Measurements from ENCODE around the gene MRPL19.

The MRPL19 gene

DNA sequence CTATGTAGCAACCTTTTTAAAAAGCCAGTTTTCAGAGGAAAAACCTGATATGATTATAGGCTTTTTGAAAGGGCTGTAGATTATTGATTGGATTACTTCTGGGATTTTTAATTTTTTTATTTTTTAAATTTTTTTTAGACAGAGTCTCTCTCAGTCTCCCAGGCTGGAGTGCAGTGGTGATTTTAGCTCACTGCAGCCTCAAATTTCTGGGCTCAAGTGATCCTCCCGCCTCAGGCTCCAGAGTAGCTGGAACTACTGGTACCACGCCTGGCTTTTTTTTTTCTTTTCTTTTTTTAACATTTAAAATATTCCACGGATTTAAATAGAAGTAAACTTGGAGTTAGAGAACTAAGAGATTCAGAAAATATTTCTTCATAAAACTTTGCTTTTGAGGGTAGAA, 1.2 kb downstream of the MRPL19 start:
- Histone ChIP-seq H3K9me3 (ENCODE audit: insufficient read depth, low read depth, low read length) (peaks cover 3% of the 10 kb centered on the region), H2AFZ (ENCODE audit: insufficient read depth, low read length, poor library complexity) (no peak overlapping the region), H3K9ac (ENCODE audit: low read length) (no peak overlapping the region), H2BK5ac (ENCODE audit: low read depth, low read length, poor library complexity) (no peak overlapping the region), H3K18ac (ENCODE audit: low read length) (no peak overlapping the region), H3K4me2 (ENCODE audit: low read length) (no peak overlapping the region), H3K4ac (ENCODE audit: low read depth, low read length) (no peak overlapping the region), H2AK5ac (ENCODE audit: low read length) (no peak overlapping the region), H3K14ac (ENCODE audit: low read length) (no peak overlapping the region), H3K27me3 (ENCODE audit: insufficient read depth, low read length) (no peaks in the 10 kb centered on the region), H3K27ac (ENCODE audit: low read depth, low read length) (no peak overlapping the region), H3K36me3 (ENCODE audit: control insufficient read depth in 1 of 2, insufficient read depth in 2 of 2, low read length in 2 of 2) (peaks cover 5 to 15% of the 10 kb centered on the region in 2 experiments), H2BK120ac (ENCODE audit: insufficient read depth, low read length, poor library complexity) (no peak overlapping the region), H3K4me1 (ENCODE audit: control insufficient read depth in 1 of 2, insufficient read depth in 2 of 2, low read length in 2 of 2) (peaks cover 0 to 3% of the 10 kb centered on the region in 2 experiments), H3K4me3 (ENCODE audit: low read depth, low read length) (no peak overlapping the region), H3K79me1 (ENCODE audit: low read length) (peaks cover 7% of the 10 kb centered on the region), H4K91ac (ENCODE audit: low read depth, low read length) (no peak overlapping the region), H3K23ac (ENCODE audit: low read length) (no peak overlapping the region), H3K79me2 (ENCODE audit: control insufficient read depth, insufficient read depth, low read length, poor library complexity) (peaks cover 5% of the 10 kb centered on the region), H4K8ac (ENCODE audit: low read depth, low read length) (no peak overlapping the region), H4K12ac (ENCODE audit: low read depth, low read length) (no peak overlapping the region), H2BK12ac (ENCODE audit: low read length) (no peak overlapping the region)
- DNase-seq = no peak
- no CpG with 5 or more reads among the region's 3 CpGs for WGBS (ENCODE audit: extremely low coverage, insufficient coverage, insufficient read length)

DNA sequence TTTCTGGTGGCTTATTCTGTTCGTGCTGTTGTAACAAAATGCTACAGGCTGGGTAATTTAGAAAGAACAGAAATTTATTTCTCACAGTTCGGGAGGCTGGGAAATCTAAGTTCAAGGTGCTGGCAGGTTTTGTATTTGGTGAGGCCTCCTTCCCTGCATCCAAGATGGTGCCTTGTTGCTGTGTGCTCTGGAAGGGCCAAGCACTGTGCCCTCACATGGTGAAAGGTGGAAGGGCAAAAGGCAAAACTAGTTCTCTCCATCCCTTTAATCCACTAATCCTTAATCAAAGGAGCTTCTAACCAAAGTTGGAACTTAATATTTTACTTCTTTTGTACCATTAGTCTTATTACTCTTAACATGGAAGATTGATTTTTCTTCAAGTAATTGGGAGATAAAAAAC, 7.4 kb downstream of the MRPL19 start:
- Histone ChIP-seq H4K91ac (ENCODE audit: low read depth, low read length) (no peak overlapping the region), H2BK12ac (ENCODE audit: low read length) (no peak overlapping the region), H2BK120ac (ENCODE audit: insufficient read depth, low read length, poor library complexity) (no peak overlapping the region), H2AK5ac (ENCODE audit: low read length) (no peak overlapping the region), H3K36me3 (ENCODE audit: control insufficient read depth in 1 of 2, insufficient read depth in 2 of 2, low read length in 2 of 2) (peaks cover 4 to 26% of the 10 kb centered on the region in 2 experiments), H3K18ac (ENCODE audit: low read length) (no peak overlapping the region), H3K4me3 (ENCODE audit: low read depth, low read length) (no peak overlapping the region), H3K79me2 (ENCODE audit: control insufficient read depth, insufficient read depth, low read length, poor library complexity) (no peaks in the 10 kb centered on the region), H3K79me1 (ENCODE audit: low read length) (no peaks in the 10 kb centered on the region), H2AFZ (ENCODE audit: insufficient read depth, low read length, poor library complexity) (no peak overlapping the region), H3K4ac (ENCODE audit: low read depth, low read length) (no peak overlapping the region), H3K27ac (ENCODE audit: low read depth, low read length) (no peak overlapping the region), H3K23ac (ENCODE audit: low read length) (no peak overlapping the region), H3K4me2 (ENCODE audit: low read length) (no peak overlapping the region), H3K4me1 (ENCODE audit: control insufficient read depth in 1 of 2, insufficient read depth in 2 of 2, low read length in 2 of 2) (no peaks in the 10 kb centered on the region), H3K9ac (ENCODE audit: low read length) (no peak overlapping the region), H4K12ac (ENCODE audit: low read depth, low read length) (no peak overlapping the region), H3K9me3 (ENCODE audit: insufficient read depth, low read depth, low read length) (no peaks in the 10 kb centered on the region), H3K27me3 (ENCODE audit: insufficient read depth, low read length) (no peaks in the 10 kb centered on the region), H3K14ac (ENCODE audit: low read length) (no peak overlapping the region), H4K8ac (ENCODE audit: low read depth, low read length) (no peak overlapping the region), H2BK5ac (ENCODE audit: low read depth, low read length, poor library complexity) (no peak overlapping the region)
- DNase-seq = no peak
- no CpG with 5 or more reads among the region's 2 CpGs for WGBS (ENCODE audit: extremely low coverage, insufficient coverage, insufficient read length)

DNA sequence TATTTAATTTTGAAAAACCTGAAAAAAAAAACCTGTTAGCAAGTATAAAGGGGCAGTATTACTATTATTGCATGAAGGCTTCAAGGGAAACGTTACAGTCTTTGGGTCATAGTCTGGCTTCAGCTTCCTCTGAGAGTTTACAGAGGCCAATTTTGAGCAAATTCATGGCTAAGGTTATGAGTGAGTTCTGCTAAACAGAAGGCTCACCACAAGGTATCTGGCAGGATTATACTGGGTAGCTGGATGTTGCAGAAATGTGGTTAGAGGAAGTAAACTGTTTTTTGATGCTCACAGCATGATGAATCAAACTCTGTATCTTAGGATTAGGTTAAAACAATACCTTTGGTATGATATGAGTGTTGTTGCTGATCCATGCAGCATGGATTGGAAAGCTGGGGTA, 9.3 kb downstream of the MRPL19 start:
- Histone ChIP-seq H3K14ac (ENCODE audit: low read length) (no peak overlapping the region), H3K4me3 (ENCODE audit: low read depth, low read length) (no peak overlapping the region), H4K12ac (ENCODE audit: low read depth, low read length) (no peak overlapping the region), H3K79me1 (ENCODE audit: low read length) (no peaks in the 10 kb centered on the region), H3K9ac (ENCODE audit: low read length) (no peak overlapping the region), H4K8ac (ENCODE audit: low read depth, low read length) (no peak overlapping the region), H2BK120ac (ENCODE audit: insufficient read depth, low read length, poor library complexity) (no peak overlapping the region), H3K4me1 (ENCODE audit: control insufficient read depth in 1 of 2, insufficient read depth in 2 of 2, low read length in 2 of 2) (no peaks in the 10 kb centered on the region), H2AFZ (ENCODE audit: insufficient read depth, low read length, poor library complexity) (no peak overlapping the region), H3K79me2 (ENCODE audit: control insufficient read depth, insufficient read depth, low read length, poor library complexity) (no peaks in the 10 kb centered on the region), H3K4me2 (ENCODE audit: low read length) (no peak overlapping the region), H3K18ac (ENCODE audit: low read length) (no peak overlapping the region), H3K27ac (ENCODE audit: low read depth, low read length) (no peak overlapping the region), H3K36me3 (ENCODE audit: control insufficient read depth in 1 of 2, insufficient read depth in 2 of 2, low read length in 2 of 2) (peaks cover 2 to 19% of the 10 kb centered on the region in 2 experiments), H2BK5ac (ENCODE audit: low read depth, low read length, poor library complexity) (no peak overlapping the region), H2AK5ac (ENCODE audit: low read length) (no peak overlapping the region), H4K91ac (ENCODE audit: low read depth, low read length) (no peak overlapping the region), H3K27me3 (ENCODE audit: insufficient read depth, low read length) (no peaks in the 10 kb centered on the region), H3K9me3 (ENCODE audit: insufficient read depth, low read depth, low read length) (no peaks in the 10 kb centered on the region), H2BK12ac (ENCODE audit: low read length) (no peak overlapping the region), H3K23ac (ENCODE audit: low read length) (no peak overlapping the region), H3K4ac (ENCODE audit: low read depth, low read length) (no peak overlapping the region)
- DNase-seq = no peak
- WGBS (ENCODE audit: extremely low coverage, insufficient coverage, insufficient read length) = no CpG with 5 or more reads among the region's 1 CpG

DNA sequence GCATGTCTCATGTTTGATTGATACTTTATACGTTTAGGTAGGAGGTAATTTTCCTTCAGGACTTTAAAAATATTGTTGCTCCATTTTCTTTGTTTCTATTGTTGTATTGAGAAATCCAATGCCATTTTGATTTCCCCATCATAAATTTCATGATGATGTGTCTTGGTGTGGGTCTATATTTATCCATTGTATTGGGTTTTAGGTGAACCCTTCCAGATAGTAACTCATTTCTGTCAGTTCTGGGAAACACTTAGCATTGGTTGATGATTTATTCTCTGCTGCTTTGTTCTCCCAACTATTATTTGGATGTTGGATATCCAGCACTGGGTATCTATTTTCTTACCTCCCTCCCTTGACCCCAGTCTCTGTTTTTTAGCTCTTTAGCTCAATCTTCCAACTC, 10.0 kb downstream of the MRPL19 start:
- H3K18ac ChIP-seq (ENCODE audit: low read length) = no peak overlapping the region
- no peaks in the 10 kb centered on the region for H3K79me2 ChIP-seq (ENCODE audit: control insufficient read depth, insufficient read depth, low read length, poor library complexity)
- H3K14ac ChIP-seq (ENCODE audit: low read length) = no peak overlapping the region
- WGBS (ENCODE audit: extremely low coverage, insufficient coverage, insufficient read length) = no CpG with 5 or more reads among the region's 1 CpG
- H2AK5ac ChIP-seq (ENCODE audit: low read length) = no peak overlapping the region
- no peaks in the 10 kb centered on the region for H3K4me1 ChIP-seq (ENCODE audit: control insufficient read depth in 1 of 2, insufficient read depth in 2 of 2, low read length in 2 of 2)
- H4K8ac ChIP-seq (ENCODE audit: low read depth, low read length) = no peak overlapping the region
- H3K23ac ChIP-seq (ENCODE audit: low read length) = no peak overlapping the region
- no peaks in the 10 kb centered on the region for H3K79me1 ChIP-seq (ENCODE audit: low read length)
- H4K91ac ChIP-seq (ENCODE audit: low read depth, low read length) = no peak overlapping the region
- DNase-seq = no peak
- peaks cover 3 to 15% of the 10 kb centered on the region in 2 experiments for H3K36me3 ChIP-seq (ENCODE audit: control insufficient read depth in 1 of 2, insufficient read depth in 2 of 2, low read length in 2 of 2)
- no peak overlapping the region for H2AFZ ChIP-seq (ENCODE audit: insufficient read depth, low read length, poor library complexity)
- no peak overlapping the region for H3K4ac ChIP-seq (ENCODE audit: low read depth, low read length)
- no peak overlapping the region for H2BK5ac ChIP-seq (ENCODE audit: low read depth, low read length, poor library complexity)
- H3K4me3 ChIP-seq (ENCODE audit: low read depth, low read length) = no peak overlapping the region
- H4K12ac ChIP-seq (ENCODE audit: low read depth, low read length) = no peak overlapping the region
- H3K27ac ChIP-seq (ENCODE audit: low read depth, low read length) = no peak overlapping the region
- H2BK12ac ChIP-seq (ENCODE audit: low read length) = no peak overlapping the region
- no peak overlapping the region for H3K9ac ChIP-seq (ENCODE audit: low read length)
- H2BK120ac ChIP-seq (ENCODE audit: insufficient read depth, low read length, poor library complexity) = no peak overlapping the region
- no peak overlapping the region for H3K4me2 ChIP-seq (ENCODE audit: low read length)
- H3K27me3 ChIP-seq (ENCODE audit: insufficient read depth, low read length) = no peaks in the 10 kb centered on the region
- H3K9me3 ChIP-seq (ENCODE audit: insufficient read depth, low read depth, low read length) = no peaks in the 10 kb centered on the region

Data from trophoblast cell (in vitro differentiated cells and primary cell).